ENCODE results near the gene TBCD.

The TBCD gene

GRCh38 chr17:82909322-82909904 is 157.5 kb downstream of the TBCD start:
- no peak for DNase-seq

GRCh38 chr17:82910041-82910481 is 158.2 kb downstream of the TBCD start:
- DNase-seq: no peak

GRCh38 chr17:82910770-82911169 is 158.9 kb downstream of the TBCD start:
- no peak for DNase-seq

- no peak for DNase-seq
Measured at GRCh38 chr17:82911822-82912221, 160.0 kb downstream of the TBCD start.

GRCh38 chr17:82912484-82913089 is 160.7 kb downstream of the TBCD start:
- no peak for DNase-seq

- DNase-seq: no peak
Measured at GRCh38 chr17:82913304-82914043, 161.6 kb downstream of the TBCD start.

- no peak for DNase-seq
Measured at GRCh38 chr17:82914375-82914774, 162.5 kb downstream of the TBCD start.

- no peak for DNase-seq
Measured at GRCh38 chr17:82915010-82915756, 163.3 kb downstream of the TBCD start.

- no peak for DNase-seq
Measured at GRCh38 chr17:82915757-82916027, 163.8 kb downstream of the TBCD start.

GRCh38 chr17:82917699-82918345 is 166.0 kb downstream of the TBCD start:
- DNase-seq: peak; percentile 32

GRCh38 chr17:82918508-82918907 is 166.6 kb downstream of the TBCD start:
- DNase-seq: no peak

- no peak for DNase-seq
Measured at GRCh38 chr17:82920150-82920549, 168.3 kb downstream of the TBCD start.

GRCh38 chr17:82920715-82921114 is 168.8 kb downstream of the TBCD start:
- DNase-seq: no peak

GRCh38 chr17:82921426-82921825 is 169.6 kb downstream of the TBCD start:
- DNase-seq: no peak

- no peak for DNase-seq
Measured at GRCh38 chr17:82922646-82923045, 170.8 kb downstream of the TBCD start.

GRCh38 chr17:82923366-82924113 is 171.7 kb downstream of the TBCD start:
- DNase-seq: no peak

- no peak for DNase-seq
Measured at GRCh38 chr17:82924214-82924613, 172.3 kb downstream of the TBCD start.

GRCh38 chr17:82924812-82925211 is 172.9 kb downstream of the TBCD start:
- no peak for DNase-seq

GRCh38 chr17:82925336-82925735 is 173.5 kb downstream of the TBCD start:
- DNase-seq: no peak

GRCh38 chr17:82926081-82926480 is 174.2 kb downstream of the TBCD start:
- DNase-seq: no peak

- no peak for DNase-seq
Measured at GRCh38 chr17:82926716-82927115, 174.9 kb downstream of the TBCD start.

GRCh38 chr17:82927311-82927660 is 175.4 kb downstream of the TBCD start:
- no peak for DNase-seq
